ENCODE results near the gene TECR. TPM values are rescaled to one million over a fixed set of nuclear protein-coding genes. Genes with fewer than 3 reads are reported as not detected.

The TECR gene
- 100 to 1,000 TPM in 2 of 4 donors, 10 to 100 TPM in 2; 75.5 to 126 (median 99.0) TPM for total RNA-seq

GRCh38 chr19:14529254-14530004 lies at the start of gene TECR:
TSS of gene TECR (plus strand) at chr19:14529594. CDS start at chr19:14529697, 103 bp downstream.
- intact Hi-C loops (cut with DNase I) = no loop called here
- Histone ChIP-seq H3K4me3 (replicated peaks in 1 of 3) (peak within 1 kb of the TSS; percentile 64 to 76 (median 71)), H3K4me1 (peaks cover 0 to 6% of the 10 kb centered on the region in 2 donors), H3K27me3 (no peaks in the 10 kb centered on the region), H3K27ac (peak within 1 kb of the TSS; percentile 72 to 93 (median 91)), H3K36me3 (no peaks in the 10 kb centered on the region), H3K9me3 (no peaks in the 10 kb centered on the region)
- TF ChIP-seq POLR2A (IDR thresholded peaks at IDR 0.05) = peak; percentile 93 to 99
- no peak for TF ChIP-seq CTCF (IDR thresholded peaks at IDR 0.05)
- WGBS, 2 donors = 1% methylated on average over 40 to 53 of the region's 59 CpGs
- DNase-seq = peak; percentile 100

- no peak for DNase-seq
- H3K27ac ChIP-seq = no peak overlapping the region
- 66 to 86% methylated on average over 14 to 18 of the region's 43 CpGs for WGBS, 2 donors
- no peaks in the 10 kb centered on the region for H3K9me3 ChIP-seq
- H3K27me3 ChIP-seq = no peaks in the 10 kb centered on the region
- H3K36me3 ChIP-seq = peaks cover 31 to 34% of the 10 kb centered on the region in 2 donors
- peaks cover 0 to 8% of the 10 kb centered on the region in 2 donors for H3K4me1 ChIP-seq
- intact Hi-C loops (cut with DNase I) = no loop called here
- no peak overlapping the region for H3K4me3 ChIP-seq (replicated peaks in 1 of 3)
- TF ChIP-seq CTCF (IDR thresholded peaks at IDR 0.05) = peak in 5 of 6 experiments; percentile 22 to 64 (median 43)
- no peak for TF ChIP-seq POLR2A (IDR thresholded peaks at IDR 0.05)
Observed at GRCh38 chr19:14479975-14480699, 49.3 kb upstream of the TECR start.

- H3K27me3 ChIP-seq = no peaks in the 10 kb centered on the region
- intact Hi-C loops (cut with DNase I) = no loop called here
- no peaks in the 10 kb centered on the region for H3K9me3 ChIP-seq
- no peak overlapping the region for H3K4me3 ChIP-seq (replicated peaks in 1 of 3)
- H3K4me1 ChIP-seq = peaks cover 0 to 3% of the 10 kb centered on the region in 2 donors
- TF ChIP-seq CTCF (IDR thresholded peaks at IDR 0.05) (no peak), POLR2A (IDR thresholded peaks at IDR 0.05) (no peak)
- peaks cover 31 to 34% of the 10 kb centered on the region in 2 donors for H3K36me3 ChIP-seq
- 92 to 97% methylated on average over 3 to 5 of the region's 5 CpGs for WGBS, 2 donors
- H3K27ac ChIP-seq = no peak overlapping the region
- DNase-seq = no peak
Observed at GRCh38 chr19:14480700-14481079, 48.7 kb upstream of the TECR start.

GRCh38 chr19:14482172-14482941 lies 47.0 kb upstream of the TECR start:
- Histone ChIP-seq H3K36me3 (peaks cover 31 to 34% of the 10 kb centered on the region in 2 donors), H3K27me3 (no peaks in the 10 kb centered on the region), H3K4me3 (replicated peaks in 1 of 3) (no peak overlapping the region), H3K4me1 (no peaks in the 10 kb centered on the region), H3K27ac (no peak overlapping the region), H3K9me3 (no peaks in the 10 kb centered on the region)
- no peak for DNase-seq
- TF ChIP-seq CTCF (IDR thresholded peaks at IDR 0.05) (no peak), POLR2A (IDR thresholded peaks at IDR 0.05) (no peak)
- intact Hi-C loops (cut with DNase I) = no loop called here
- WGBS, 2 donors = 90% methylated on average over 13 to 15 of the region's 18 CpGs

Measured in thyroid gland (tissue), 4 donors.